Measurements from ENCODE around the gene NDUFS3. TPM values are rescaled to one million over a fixed set of nuclear protein-coding genes. Genes with fewer than 3 reads are reported as not detected.

NDUFS3 gene
- total RNA-seq, 4 donors from 2014 or later = 38.7 to 75.6 (median 53.2) TPM

DNA sequence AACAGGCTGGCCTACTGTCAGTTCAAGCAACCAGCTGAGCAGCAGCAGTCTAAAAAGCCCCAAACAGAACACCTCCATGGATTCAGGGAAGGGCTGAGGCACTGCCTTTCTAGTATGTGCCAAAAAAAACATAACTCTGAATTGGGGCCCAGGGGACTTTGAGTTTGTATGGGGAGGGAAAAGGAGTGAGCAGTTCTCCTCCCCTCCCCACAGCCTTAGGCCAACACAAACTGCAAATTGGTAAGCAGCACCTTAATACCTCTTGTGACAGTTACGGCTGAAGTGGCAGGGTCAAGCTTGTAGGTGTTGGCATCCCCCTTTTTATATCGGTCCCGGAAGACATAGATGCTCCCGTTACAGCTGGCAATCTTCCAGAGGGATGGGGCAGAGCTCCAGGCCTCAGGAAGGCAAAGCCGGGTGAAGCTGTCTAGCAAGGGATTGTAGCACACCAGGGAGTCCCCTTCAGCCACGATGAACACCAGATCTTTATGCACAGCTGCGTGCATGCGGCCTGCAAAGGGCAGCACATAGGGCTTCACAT lies 6.1 kb upstream of the NDUFS3 start:
- H3K27ac ChIP-seq = no peak overlapping the region

GRCh38 chr11:47573321-47573720 lies 5.6 kb upstream of the NDUFS3 start:
- H3K4me3 ChIP-seq = no peak overlapping the region
- H3K9me3 ChIP-seq = no peaks in the 10 kb centered on the region
- no peaks in the 10 kb centered on the region for H3K27me3 ChIP-seq
- TF ChIP-seq CTCF (IDR thresholded peaks at IDR 0.05) = no peak
- no peak for TF ChIP-seq EP300 (IDR thresholded peaks at IDR 0.05)
- TF ChIP-seq POLR2AphosphoS5 (IDR thresholded peaks at IDR 0.05) = no peak
- no peak for TF ChIP-seq POLR2A (IDR thresholded peaks at IDR 0.05)
- no peak for ATAC-seq
- 37% methylated on average over 2 of the region's 11 CpGs; no CpG with 5 or more reads in 1 of the 2 donors for WGBS, 2 donors (ENCODE audit: low coverage in 1 of 2)
- H3K36me3 ChIP-seq = peaks cover 0 to 90% of the 10 kb centered on the region in 2 donors
- H3K4me1 ChIP-seq = peaks cover 3 to 36% (median 18%) of the 10 kb centered on the region in 3 donors
- no peak overlapping the region for H3K27ac ChIP-seq

More for the DNA sequence above, 6.1 kb upstream of the NDUFS3 start:
- 71% methylated on average over 1 of the region's 8 CpGs; no CpG with 5 or more reads in 1 of the 2 donors for WGBS, 2 donors (ENCODE audit: low coverage in 1 of 2)
- no peak for ATAC-seq
- no peak overlapping the region for H3K4me3 ChIP-seq
- H3K27me3 ChIP-seq = no peaks in the 10 kb centered on the region
- peaks cover under 1 to 31% (median 14%) of the 10 kb centered on the region in 3 donors for H3K4me1 ChIP-seq
- peaks cover 0 to 94% of the 10 kb centered on the region in 2 donors for H3K36me3 ChIP-seq
- TF ChIP-seq POLR2A (IDR thresholded peaks at IDR 0.05) = no peak
- TF ChIP-seq CTCF (IDR thresholded peaks at IDR 0.05) = no peak
- TF ChIP-seq POLR2AphosphoS5 (IDR thresholded peaks at IDR 0.05) = no peak
- TF ChIP-seq EP300 (IDR thresholded peaks at IDR 0.05) = no peak
- no peaks in the 10 kb centered on the region for H3K9me3 ChIP-seq

DNA sequence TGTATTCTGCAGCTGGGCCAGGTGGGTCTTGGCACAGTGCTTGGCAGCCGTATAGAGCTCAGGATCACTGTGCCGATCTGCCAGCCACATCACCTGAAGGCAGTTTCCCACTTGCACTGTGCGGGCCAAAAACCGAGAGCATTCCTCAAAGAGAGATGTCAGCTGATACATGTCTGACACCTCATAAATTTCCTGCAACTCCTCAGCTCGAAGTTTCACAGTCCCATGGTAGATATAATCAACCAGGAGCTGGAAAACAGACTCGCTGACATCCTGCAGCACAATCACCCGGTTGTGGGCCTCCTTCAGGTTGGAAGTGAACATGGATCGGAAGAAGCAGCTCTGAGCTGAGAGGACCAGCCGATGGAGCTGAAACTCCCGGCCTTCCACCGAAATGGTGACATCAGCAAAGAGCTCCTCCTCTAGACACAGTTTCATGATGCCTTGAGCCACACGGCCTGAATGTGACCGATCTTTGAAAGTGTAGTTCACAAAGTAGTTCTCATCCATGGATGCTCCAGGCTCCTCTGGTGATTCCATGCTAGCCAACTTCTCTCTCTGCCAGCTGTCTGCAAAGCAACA lies 1.3 kb upstream of the NDUFS3 start:
- TF ChIP-seq POLR2AphosphoS5 (IDR thresholded peaks at IDR 0.05) = no peak
- TF ChIP-seq EP300 (IDR thresholded peaks at IDR 0.05) = no peak
- no peak for TF ChIP-seq POLR2A (IDR thresholded peaks at IDR 0.05)
- no peak for TF ChIP-seq CTCF (IDR thresholded peaks at IDR 0.05)
- Histone ChIP-seq H3K4me1 (peaks cover 5 to 49% (median 22%) of the 10 kb centered on the region in 3 donors), H3K9me3 (no peaks in the 10 kb centered on the region), H3K27ac (peak overlapping the region in 3 of 4 donors; percentile 89 to 90 (median 89)), H3K4me3 (peak overlapping the region in 1 of 2 donors; percentile 93), H3K27me3 (no peaks in the 10 kb centered on the region), H3K36me3 (peaks cover 0 to 72% of the 10 kb centered on the region in 2 donors)
- no peak for ATAC-seq
- 28 to 59% methylated on average over 2 to 4 of the region's 13 CpGs for WGBS, 2 donors (ENCODE audit: low coverage in 1 of 2)

GRCh38 chr11:47583844-47584243 lies 5.0 kb downstream of the NDUFS3 start:
- peaks cover 2 to 34% (median 6%) of the 10 kb centered on the region in 3 donors for H3K4me1 ChIP-seq
- no peak for ATAC-seq
- WGBS, 2 donors (ENCODE audit: low coverage in 1 of 2) = 71 to 80% methylated on average over 3 to 5 of the region's 5 CpGs

More at GRCh38 chr11:47583844-47584243, 5.0 kb downstream of the NDUFS3 start:
- no peaks in the 10 kb centered on the region for H3K9me3 ChIP-seq
- no peak overlapping the region for H3K4me3 ChIP-seq
- H3K36me3 ChIP-seq = peaks cover 0 to 60% of the 10 kb centered on the region in 2 donors
- no peak overlapping the region for H3K27ac ChIP-seq
- peaks cover under 1% of the 10 kb centered on the region for H3K27me3 ChIP-seq
- TF ChIP-seq CTCF (IDR thresholded peaks at IDR 0.05) (no peak), EP300 (IDR thresholded peaks at IDR 0.05) (no peak), POLR2AphosphoS5 (IDR thresholded peaks at IDR 0.05) (no peak), POLR2A (IDR thresholded peaks at IDR 0.05) (no peak)
